ENCODE results near the gene TGM1.

Gene TGM1

GRCh38 chr14:24291446-24292117 lies 28.6 kb upstream of the TGM1 start:
- DNase-seq = no peak

- no peak for DNase-seq
Observed at GRCh38 chr14:24290746-24291145, 27.8 kb upstream of the TGM1 start.

- no peak for DNase-seq
Observed at GRCh38 chr14:24289649-24290280, 26.8 kb upstream of the TGM1 start.

GRCh38 chr14:24286996-24287395 lies 24.0 kb upstream of the TGM1 start:
- no peak for DNase-seq

- DNase-seq = no peak
Observed at GRCh38 chr14:24285351-24285750, 22.4 kb upstream of the TGM1 start.

GRCh38 chr14:24284501-24285035 lies 21.6 kb upstream of the TGM1 start:
- DNase-seq = no peak

GRCh38 chr14:24283796-24284460 lies 21.0 kb upstream of the TGM1 start:
- no peak for DNase-seq

GRCh38 chr14:24282736-24283135 lies 19.8 kb upstream of the TGM1 start:
- no peak for DNase-seq

- no peak for DNase-seq
Observed at GRCh38 chr14:24281636-24282035, 18.7 kb upstream of the TGM1 start.

GRCh38 chr14:24280797-24281460 lies 18.0 kb upstream of the TGM1 start:
- DNase-seq = no peak

- DNase-seq = no peak
Observed at GRCh38 chr14:24279301-24280186, 16.6 kb upstream of the TGM1 start.

GRCh38 chr14:24278424-24278823 lies 15.4 kb upstream of the TGM1 start:
- DNase-seq = no peak

- DNase-seq = no peak
Observed at GRCh38 chr14:24277606-24278321, 14.8 kb upstream of the TGM1 start.

GRCh38 chr14:24277071-24277470 lies 14.1 kb upstream of the TGM1 start:
- DNase-seq = no peak

- DNase-seq = peak; percentile 43
Observed at GRCh38 chr14:24274101-24274543, 11.1 kb upstream of the TGM1 start.

- no peak for DNase-seq
Observed at GRCh38 chr14:24273422-24273998, 10.5 kb upstream of the TGM1 start.

- DNase-seq = no peak
Observed at GRCh38 chr14:24272467-24272866, 9.5 kb upstream of the TGM1 start.

GRCh38 chr14:24271834-24272263 lies 8.9 kb upstream of the TGM1 start:
- DNase-seq = no peak

- peak; percentile 90 for DNase-seq
Observed at GRCh38 chr14:24271134-24271833, 8.3 kb upstream of the TGM1 start, which contains the start of gene RABGGTA. Gene RABGGTA, minus strand, starts transcription at chr14:24271597. Its CDS starts 482 bp downstream, at chr14:24271115.

- no peak for DNase-seq
Observed at GRCh38 chr14:24270537-24271133, 7.7 kb upstream of the TGM1 start.

Data from NCI-H2107 (cell line).